H1 (cell line): ENCODE measurements around the gene FAM174B. TPM values are rescaled to one million over a fixed set of nuclear protein-coding genes. Genes with fewer than 3 reads are reported as not detected.

ENCODE experiments used
- HDAC6 ChIP-seq: IDR thresholded peaks from one replicate; pipeline ENCODE4 v1.7.1; 2012; ENCODE audit warnings: low read depth, mild to moderate bottlenecking, inconsistent platforms, low read length, moderate library complexity
- polyA plus RNA-seq, 7 experiments: library from polyadenylated mRNA; depleted of rRNA in 3 of 7; stranded (reverse) in 5 of 7; unstranded in 2 of 7; fragments of >200 nt in 5 of 7; fragments of 200-250 nt in 2 of 7; gene quantifications; 1 replicate in 5 of 7; 2 replicates in 1 of 7; 4 replicates in 1 of 7; pipeline versions ENCODE4 v1.2.1 to v1.2.3, GENCODE V29; 2011 to 2013; ENCODE audit warnings: missing spikeins in 2 of 7, mixed read lengths in 2 of 7
- total RNA-seq: library from RNA; stranded (reverse); fragmentation: NEBNext Ultra II Directional; extraction: Animal tissue kit (Norgen Biotek cat#: 25700); gene quantifications from 2 replicates; pipeline ENCODE4 v1.2.1, GENCODE V29; 2021
- TF ChIP-seq, protein P1 (sequence below): fragments of 300-600 bp; sonication (generic); IDR thresholded peaks from 2 replicates; pipeline ENCODE4 v1.7.1; 2012; ENCODE audit warnings: low read length, moderate library complexity, mild to moderate bottlenecking, inconsistent platforms; ENCODE audit not compliant: insufficient replicate concordance

Gene FAM174B
- total and polyA plus RNA-seq, 2 of the 8 experiments (the other 6 are each of a cell fraction or from before 2014, with no cell fraction given) = 9.3 to 35.2 TPM

DNA sequence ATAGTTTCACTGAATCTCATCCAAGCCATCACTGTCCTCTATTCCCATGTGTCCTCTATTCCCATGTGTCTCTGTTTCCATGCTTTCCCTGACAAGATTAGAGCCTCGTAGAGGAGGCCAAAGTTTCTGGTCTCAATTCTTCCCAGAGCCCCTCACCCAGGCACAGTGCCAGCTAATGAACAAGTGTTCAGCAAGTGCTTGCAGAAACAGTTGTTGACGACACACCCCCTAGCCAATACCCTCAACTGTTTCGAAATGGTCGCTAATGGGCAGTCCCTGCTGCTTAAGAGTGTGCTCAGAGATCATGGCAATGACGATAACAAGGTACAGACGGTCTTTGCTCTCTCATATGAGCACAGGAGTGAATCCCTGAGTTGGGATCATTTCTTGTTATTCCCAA is 73.4 kb downstream of the FAM174B start (continued):
- TF ChIP-seq, protein P1, sequence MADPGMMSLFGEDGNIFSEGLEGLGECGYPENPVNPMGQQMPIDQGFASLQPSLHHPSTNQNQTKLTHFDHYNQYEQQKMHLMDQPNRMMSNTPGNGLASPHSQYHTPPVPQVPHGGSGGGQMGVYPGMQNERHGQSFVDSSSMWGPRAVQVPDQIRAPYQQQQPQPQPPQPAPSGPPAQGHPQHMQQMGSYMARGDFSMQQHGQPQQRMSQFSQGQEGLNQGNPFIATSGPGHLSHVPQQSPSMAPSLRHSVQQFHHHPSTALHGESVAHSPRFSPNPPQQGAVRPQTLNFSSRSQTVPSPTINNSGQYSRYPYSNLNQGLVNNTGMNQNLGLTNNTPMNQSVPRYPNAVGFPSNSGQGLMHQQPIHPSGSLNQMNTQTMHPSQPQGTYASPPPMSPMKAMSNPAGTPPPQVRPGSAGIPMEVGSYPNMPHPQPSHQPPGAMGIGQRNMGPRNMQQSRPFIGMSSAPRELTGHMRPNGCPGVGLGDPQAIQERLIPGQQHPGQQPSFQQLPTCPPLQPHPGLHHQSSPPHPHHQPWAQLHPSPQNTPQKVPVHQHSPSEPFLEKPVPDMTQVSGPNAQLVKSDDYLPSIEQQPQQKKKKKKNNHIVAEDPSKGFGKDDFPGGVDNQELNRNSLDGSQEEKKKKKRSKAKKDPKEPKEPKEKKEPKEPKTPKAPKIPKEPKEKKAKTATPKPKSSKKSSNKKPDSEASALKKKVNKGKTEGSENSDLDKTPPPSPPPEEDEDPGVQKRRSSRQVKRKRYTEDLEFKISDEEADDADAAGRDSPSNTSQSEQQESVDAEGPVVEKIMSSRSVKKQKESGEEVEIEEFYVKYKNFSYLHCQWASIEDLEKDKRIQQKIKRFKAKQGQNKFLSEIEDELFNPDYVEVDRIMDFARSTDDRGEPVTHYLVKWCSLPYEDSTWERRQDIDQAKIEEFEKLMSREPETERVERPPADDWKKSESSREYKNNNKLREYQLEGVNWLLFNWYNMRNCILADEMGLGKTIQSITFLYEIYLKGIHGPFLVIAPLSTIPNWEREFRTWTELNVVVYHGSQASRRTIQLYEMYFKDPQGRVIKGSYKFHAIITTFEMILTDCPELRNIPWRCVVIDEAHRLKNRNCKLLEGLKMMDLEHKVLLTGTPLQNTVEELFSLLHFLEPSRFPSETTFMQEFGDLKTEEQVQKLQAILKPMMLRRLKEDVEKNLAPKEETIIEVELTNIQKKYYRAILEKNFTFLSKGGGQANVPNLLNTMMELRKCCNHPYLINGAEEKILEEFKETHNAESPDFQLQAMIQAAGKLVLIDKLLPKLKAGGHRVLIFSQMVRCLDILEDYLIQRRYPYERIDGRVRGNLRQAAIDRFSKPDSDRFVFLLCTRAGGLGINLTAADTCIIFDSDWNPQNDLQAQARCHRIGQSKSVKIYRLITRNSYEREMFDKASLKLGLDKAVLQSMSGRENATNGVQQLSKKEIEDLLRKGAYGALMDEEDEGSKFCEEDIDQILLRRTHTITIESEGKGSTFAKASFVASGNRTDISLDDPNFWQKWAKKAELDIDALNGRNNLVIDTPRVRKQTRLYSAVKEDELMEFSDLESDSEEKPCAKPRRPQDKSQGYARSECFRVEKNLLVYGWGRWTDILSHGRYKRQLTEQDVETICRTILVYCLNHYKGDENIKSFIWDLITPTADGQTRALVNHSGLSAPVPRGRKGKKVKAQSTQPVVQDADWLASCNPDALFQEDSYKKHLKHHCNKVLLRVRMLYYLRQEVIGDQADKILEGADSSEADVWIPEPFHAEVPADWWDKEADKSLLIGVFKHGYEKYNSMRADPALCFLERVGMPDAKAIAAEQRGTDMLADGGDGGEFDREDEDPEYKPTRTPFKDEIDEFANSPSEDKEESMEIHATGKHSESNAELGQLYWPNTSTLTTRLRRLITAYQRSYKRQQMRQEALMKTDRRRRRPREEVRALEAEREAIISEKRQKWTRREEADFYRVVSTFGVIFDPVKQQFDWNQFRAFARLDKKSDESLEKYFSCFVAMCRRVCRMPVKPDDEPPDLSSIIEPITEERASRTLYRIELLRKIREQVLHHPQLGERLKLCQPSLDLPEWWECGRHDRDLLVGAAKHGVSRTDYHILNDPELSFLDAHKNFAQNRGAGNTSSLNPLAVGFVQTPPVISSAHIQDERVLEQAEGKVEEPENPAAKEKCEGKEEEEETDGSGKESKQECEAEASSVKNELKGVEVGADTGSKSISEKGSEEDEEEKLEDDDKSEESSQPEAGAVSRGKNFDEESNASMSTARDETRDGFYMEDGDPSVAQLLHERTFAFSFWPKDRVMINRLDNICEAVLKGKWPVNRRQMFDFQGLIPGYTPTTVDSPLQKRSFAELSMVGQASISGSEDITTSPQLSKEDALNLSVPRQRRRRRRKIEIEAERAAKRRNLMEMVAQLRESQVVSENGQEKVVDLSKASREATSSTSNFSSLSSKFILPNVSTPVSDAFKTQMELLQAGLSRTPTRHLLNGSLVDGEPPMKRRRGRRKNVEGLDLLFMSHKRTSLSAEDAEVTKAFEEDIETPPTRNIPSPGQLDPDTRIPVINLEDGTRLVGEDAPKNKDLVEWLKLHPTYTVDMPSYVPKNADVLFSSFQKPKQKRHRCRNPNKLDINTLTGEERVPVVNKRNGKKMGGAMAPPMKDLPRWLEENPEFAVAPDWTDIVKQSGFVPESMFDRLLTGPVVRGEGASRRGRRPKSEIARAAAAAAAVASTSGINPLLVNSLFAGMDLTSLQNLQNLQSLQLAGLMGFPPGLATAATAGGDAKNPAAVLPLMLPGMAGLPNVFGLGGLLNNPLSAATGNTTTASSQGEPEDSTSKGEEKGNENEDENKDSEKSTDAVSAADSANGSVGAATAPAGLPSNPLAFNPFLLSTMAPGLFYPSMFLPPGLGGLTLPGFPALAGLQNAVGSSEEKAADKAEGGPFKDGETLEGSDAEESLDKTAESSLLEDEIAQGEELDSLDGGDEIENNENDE = no peak
- no peak for TF ChIP-seq HDAC6
